ENCODE measurements around the gene TMEM129.
"Not testable (repeated sequence)": the region's sequence is repeated elsewhere in the genome, so short reads cannot be mapped to it uniquely, and the experiment has no call there.

Gene TMEM129

DNA sequence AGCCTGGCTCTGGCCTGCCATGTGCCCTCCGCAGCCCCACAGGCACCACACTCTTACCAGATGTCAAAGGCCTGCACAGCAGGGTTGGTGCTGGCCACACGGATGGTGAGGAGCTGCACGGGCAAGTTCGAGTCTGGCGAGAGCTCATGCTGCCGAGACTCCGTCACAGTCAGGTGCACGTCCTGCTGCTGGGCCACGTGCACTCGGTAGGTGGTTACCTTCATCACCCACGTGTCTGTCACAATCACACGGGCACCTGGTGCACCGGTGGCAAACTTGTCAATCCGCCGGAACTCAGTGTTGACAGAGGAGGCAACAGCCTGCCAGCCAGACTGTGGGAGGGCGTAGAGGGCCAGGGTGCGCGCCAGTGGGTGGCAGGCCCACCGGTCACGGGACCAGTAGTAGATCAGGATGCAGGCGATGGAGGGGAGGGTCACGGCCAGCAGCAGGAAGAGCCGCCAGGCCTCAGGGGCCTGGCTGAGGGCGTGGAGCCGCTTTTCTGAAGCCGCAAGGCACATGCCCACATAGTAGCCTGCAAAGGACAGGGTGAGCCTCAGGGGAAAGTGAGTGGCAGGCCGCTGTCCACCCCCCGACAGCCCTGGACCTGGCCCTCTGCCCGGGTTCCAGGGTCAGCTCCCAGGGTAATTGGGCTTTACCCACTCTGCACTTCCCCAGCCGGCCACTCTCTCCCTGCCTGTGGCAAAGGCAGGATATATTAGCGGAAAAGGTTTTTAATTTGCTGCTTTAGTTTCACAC is 2.9 kb downstream of the TMEM129 start:
- DNase-seq (ENCODE audit: low read depth) = no peak

GRCh38 chr4:1717129-1718094 is 3.7 kb downstream of the TMEM129 start:
- no peak for DNase-seq (ENCODE audit: low read depth)

DNA sequence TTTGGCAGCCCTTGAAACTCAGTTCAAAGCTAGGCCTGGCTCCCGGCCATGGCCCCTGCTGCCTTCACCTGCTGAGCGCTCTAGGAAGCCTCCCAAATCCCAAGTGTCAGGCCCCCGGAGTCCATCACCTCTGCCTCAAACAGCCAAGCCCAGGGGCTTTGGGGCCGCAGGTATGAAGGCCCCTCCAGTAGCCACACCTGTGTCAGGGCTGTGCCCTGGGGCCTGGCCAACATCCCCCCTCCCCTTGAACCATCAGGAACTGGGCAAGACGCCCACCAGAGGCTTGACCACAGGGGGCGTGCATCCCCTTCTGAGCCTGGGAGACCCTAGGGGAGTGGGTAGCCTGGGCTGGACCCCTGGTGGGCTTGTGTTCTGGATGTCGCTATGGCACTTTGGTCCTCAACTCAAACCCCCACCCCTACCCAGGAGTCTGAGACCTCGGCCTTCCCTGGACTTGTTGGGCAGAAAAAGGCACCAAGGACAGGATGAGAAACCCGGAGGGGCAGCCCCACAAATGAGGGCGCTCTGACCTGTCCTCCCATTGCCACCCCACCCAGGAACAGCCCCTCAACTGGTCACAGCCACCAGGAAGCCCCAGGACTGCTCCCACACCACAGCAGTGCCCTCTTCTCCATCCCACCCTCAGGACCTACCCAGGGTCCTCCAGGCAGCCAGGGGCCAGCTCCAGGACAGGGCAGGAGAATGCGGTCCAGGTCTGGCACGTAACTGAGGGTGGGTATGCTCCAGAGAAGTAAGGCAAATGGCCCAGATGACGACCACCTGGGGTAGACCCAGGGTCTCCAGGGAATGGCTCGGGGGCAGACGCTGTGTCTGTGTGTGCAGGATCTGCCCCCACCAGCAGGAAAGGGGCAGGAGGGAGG is 4.8 kb downstream of the TMEM129 start:
- DNase-seq (ENCODE audit: low read depth) = no peak

DNA sequence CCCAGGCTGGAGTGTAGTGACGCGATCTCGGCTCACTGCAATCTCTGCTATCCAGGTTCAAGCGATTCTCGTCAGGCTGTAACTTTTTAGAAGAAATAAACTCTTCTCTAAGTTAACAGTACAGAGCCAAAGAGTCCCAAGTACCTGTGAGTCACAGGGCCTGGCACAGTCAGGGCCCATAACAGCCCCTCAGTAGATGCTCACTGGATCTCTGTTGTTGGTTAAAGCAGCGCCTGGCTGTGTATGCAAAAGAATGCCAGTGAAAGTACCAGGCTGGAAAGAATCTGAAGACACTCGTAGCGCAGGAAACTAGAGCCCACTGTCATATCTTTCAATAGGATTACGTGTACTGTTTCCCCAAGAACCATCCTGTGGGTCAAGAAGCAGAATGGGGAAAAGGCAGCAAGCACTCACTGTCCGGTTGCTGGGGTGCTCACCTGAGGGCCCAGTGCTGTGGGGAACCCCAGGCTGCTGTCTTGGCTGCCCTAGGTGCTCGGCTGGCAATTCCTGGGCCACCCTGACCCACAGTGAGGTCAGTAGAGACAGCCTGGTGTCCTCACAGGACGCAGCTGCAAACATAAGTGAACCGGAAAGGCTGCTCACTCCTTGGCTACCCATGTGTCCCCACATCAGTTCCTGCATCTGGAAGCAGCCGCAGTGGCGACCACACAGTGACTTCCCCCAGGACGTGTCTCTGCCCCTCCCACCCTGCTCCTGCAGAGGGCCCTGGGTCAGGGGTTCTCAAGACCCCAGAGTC is 5.9 kb downstream of the TMEM129 start:
- no peak for DNase-seq (ENCODE audit: low read depth)

GRCh38 chr4:1714303-1715001 is 6.7 kb downstream of the TMEM129 start:
- no peak for DNase-seq (ENCODE audit: low read depth)

- DNase-seq (ENCODE audit: low read depth) = no peak
These were observed 7.9 kb downstream of the TMEM129 start for GRCh38 chr4:1713003-1713851.

GRCh38 chr4:1712216-1713002 is 8.7 kb downstream of the TMEM129 start, which contains the start of gene SLBP:
SLBP (minus strand) TSS chr4:1712319; CDS start chr4:1712188, 131 bp downstream.
- DNase-seq (ENCODE audit: low read depth) = no peak

DNA sequence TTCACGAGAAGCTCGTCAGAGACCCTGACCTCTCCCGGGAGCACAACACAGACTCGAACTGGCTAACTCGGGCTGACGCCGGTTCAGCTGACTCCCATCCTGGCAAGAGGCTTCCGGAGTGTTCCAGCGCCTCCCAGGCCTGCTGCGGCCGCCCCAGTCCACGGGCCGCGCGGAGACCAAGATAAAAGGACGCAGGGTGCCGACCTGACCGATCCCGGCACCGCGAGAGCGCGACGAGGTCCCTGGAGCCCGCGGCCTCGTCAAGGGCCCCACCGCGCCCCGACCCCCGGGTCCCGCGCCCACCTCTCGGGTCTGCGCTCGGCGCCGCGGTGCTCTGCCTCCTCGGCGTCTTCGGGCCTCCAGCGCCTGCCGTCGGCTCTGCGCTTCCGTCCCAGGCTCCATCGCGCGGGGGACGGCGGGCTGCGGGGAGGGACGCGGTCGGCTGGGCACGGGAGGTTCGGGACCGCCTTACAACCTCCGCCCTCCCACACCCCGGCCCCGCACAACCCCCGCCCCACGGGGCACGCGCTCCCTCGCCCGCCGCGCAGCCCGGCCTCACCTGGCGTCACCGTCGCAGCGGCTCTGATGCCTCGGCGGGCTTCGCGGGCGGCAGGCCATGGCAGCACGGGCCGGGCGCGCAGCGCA is 9.4 kb downstream of the TMEM129 start:
- DNase-seq (ENCODE audit: low read depth) = no peak

GRCh38 chr4:1711055-1711570 is 10.0 kb downstream of the TMEM129 start:
- no peak for DNase-seq (ENCODE audit: low read depth)

GRCh38 chr4:1708581-1708980 is 12.5 kb downstream of the TMEM129 start:
- no peak for DNase-seq (ENCODE audit: low read depth)

DNA sequence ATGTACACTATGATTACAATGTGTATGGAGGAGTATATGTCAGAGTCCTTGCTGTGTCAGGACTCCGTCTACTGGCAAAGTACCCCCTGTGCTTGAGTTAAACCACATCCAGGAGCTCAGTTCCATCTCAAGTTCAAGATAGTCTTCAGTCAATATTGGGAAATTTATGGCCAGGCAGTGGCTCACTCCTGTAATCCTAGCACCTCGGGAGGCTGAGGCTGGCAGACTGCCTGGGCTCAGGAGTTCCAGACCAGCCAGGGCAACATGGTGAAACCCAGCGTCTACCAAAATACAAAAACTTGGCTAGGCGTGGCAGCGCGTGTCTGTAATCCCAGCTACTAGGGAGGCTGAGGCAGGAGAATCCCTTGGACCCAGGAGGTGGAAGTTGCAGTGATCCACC is 14.8 kb downstream of the TMEM129 start:
- DNase-seq (ENCODE audit: low read depth) = no peak

DNA sequence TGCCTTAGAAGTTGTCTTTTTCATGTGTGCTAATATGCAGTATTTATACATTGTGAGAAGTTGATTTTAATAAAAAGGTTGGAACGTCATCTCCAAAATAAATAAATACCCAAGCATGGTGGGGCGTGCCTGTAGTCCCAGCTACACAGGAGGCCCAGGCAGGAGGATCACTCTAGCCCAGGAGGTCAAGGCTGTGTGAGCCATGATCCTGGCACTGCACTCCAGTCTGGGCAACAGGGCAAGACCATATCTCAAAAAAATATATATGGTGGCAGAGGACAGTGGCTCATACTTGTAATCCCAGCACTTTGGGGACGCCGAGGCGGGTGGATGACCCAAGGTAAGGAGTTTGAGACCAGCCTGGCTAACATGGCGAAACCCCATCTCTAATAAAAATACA is 15.4 kb downstream of the TMEM129 start:
- no peak for DNase-seq (ENCODE audit: low read depth)

GRCh38 chr4:1703867-1704266 is 17.3 kb downstream of the TMEM129 start:
- no peak for DNase-seq (ENCODE audit: low read depth)

GRCh38 chr4:1701671-1702070 is 19.5 kb downstream of the TMEM129 start:
- DNase-seq (ENCODE audit: low read depth) = not testable (repeated sequence)

DNA sequence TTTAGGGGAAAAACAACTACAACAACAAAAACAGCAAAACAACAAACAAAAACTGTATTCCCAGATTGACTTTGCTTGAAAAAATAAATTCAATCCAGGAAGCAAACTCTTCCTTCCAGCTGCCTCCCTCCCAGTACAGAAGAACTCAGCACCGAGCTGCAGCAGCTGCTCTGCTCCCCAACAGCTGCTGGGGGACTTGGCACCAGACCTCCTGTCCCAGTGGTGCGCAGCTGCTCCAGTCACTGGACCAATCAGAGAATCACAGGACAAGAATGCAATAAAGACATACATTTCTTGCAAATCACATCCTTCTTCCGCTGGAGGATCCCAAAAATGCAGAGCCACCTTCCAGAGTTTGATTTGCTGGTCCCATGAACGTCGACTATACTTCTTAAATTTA is 25.2 kb downstream of the TMEM129 start:
- DNase-seq (ENCODE audit: low read depth) = no peak

GRCh38 chr4:1693131-1693896 is 27.8 kb downstream of the TMEM129 start:
- no peak for DNase-seq (ENCODE audit: low read depth)

DNA sequence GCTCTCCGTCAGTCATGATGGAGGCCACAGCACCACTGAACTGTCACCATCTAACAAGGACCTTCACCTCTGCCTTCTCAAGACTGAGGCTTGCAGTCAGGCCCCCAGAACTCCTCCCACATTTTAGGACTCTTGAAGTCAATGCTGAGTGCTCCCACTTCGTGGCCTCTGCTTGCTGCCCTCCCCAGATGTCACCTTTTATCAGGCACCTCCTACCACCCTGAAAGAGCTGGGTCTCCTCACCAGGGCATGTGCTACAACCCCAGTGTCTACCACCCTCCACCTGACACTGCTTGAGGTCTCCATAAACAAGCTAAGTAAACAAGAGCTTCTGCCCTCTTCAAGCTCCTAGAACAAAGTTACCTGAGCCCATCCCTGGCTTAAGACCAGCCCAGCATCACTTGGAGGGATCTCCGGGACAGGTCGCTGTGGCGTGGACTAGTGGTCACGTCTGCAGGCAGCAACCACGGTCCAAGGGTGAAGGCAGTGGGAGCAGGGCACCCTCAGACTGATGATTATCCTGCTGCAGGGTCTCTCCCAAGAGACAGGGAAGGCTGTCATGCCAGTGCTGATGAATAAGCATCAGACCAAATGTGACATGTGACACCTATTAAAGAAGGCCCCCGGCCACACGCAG is 29.3 kb downstream of the TMEM129 start:
- DNase-seq (ENCODE audit: low read depth) = no peak
